Posterior vena cava (tissue), 2 donors: ENCODE results near the gene MCRS1. TPM values are rescaled to one million over a fixed set of nuclear protein-coding genes. Genes with fewer than 3 reads are reported as not detected.

Source experiments
- DNase-seq: peaks from one replicate; pipeline ENCODE4 v3.0.0-alpha.2; 2020; ENCODE audit warnings: low spot score
- intact Hi-C, 2 donors: fragments of 100-400 bp; cut with DNase I; formaldehyde crosslinking; loops; one replicate each; pipeline versions ENCODE4 v1.14.1 to v1.14.2; 2022 to 2023
- total RNA-seq, 2 donors: library from RNA; stranded (reverse); fragmentation: NEBNext Ultra II Directional; extraction: Animal tissue kit (Norgen Biotek cat#: 25700); gene quantifications; one replicate each; pipeline ENCODE4 v1.2.1, GENCODE V29; 2021
- donor health status: DM: yes; HTN: yes; CAD: no.
- donor health status: DM: yes; HTN: yes; CAD: no.

The MCRS1 gene
- total RNA-seq, 2 donors from 2014 or later: 37.3 to 38.1 TPM

GRCh38 chr12:49562233-49562632 is 5.7 kb downstream of the MCRS1 start:
- intact Hi-C loops: no loop called here
- DNase-seq: no peak

DNA sequence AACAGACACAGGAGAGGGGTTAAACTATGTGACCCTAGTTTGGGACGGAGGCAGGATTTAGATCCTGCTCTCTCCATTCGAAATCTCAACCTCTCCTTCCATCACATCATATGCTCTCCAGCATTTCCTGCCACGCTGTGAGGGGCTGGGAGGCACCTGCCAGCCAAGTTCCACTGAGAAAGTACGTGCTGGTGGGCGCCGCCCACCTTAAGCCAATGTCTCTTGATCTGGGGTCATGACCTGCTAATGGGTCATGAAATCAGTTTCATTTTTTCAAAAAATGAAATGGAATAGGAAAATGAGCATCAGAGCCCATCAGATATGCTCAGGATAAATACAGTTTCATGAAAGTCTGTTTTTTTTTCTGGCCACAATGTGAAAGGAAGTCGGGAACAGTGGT is 7.2 kb downstream of the MCRS1 start:
- no peak for DNase-seq
- intact Hi-C loops: no loop called here

DNA sequence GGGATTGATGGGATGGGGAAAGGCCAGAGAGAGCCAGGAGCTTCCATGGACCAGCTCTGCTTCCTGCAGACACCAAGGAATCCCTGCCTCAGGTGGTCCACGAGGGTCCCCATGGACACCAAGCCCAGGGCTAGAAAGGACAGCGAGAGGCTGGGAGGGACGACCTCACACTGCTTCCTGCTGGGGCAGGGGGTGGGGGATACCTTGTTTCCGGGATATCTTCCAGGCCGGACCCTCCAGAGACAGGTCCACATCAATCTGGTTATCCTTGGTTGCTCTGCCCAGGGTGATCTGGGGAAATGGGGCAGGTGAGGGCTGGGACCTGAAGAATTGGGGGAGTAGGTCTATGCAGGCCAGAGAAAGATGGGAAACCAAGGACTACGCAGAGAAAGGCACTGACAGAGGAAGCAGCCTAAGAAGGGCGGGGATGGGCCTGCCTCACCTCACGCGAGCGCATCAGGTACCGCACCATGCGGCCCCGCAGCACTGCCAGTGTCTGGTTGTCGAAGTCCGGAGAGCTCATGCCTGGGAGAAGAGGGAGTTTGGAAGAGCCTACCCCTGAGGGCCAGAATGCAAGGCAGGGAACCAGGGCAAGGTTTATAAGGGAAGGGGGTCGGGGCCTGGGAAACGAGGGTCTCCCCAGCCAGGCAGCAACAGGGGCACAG is 8.8 kb downstream of the MCRS1 start:
- DNase-seq: peak; percentile 56

DNA sequence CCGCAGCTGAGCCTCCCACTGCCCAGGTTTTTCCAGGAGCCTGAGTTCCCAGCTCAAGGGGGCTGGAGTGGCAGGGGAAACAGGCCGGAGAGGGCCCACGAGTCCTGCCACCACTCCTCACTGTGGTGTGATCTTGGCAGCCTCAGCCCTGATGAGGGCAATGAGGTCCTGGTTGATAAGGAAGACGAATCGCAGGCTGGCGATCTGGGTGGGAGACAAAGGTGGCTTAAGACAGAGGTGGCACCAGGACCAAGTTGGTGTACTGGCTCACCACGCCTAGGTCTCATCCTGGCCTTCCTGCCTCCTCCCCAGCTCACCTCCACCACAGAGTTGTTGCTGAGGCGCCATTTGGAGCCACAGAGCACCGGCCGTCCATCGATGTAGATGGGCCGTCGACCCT is 9.4 kb downstream of the MCRS1 start:
- DNase-seq: peak; percentile 52
- intact Hi-C loops: no loop called here

More for the DNA sequence above, 8.8 kb downstream of the MCRS1 start:
- intact Hi-C loops: no loop called here

DNA sequence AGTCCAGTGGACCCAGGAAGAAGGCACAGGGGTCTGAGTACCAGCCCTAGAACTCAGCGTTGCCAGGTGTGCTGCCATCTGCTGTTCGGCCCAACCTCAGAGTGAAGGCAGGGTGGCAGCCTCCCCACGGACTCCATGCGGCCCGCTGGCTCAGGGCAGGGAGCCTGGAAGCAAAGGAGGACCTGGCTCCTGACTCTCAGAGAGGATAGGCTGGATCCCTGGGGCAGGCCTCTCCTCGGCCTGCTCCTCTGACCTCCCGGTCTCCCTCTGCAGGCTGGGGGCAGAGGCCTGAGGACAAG is 10.1 kb downstream of the MCRS1 start:
- DNase-seq: peak; percentile 64
- intact Hi-C loops: no loop called here

DNA sequence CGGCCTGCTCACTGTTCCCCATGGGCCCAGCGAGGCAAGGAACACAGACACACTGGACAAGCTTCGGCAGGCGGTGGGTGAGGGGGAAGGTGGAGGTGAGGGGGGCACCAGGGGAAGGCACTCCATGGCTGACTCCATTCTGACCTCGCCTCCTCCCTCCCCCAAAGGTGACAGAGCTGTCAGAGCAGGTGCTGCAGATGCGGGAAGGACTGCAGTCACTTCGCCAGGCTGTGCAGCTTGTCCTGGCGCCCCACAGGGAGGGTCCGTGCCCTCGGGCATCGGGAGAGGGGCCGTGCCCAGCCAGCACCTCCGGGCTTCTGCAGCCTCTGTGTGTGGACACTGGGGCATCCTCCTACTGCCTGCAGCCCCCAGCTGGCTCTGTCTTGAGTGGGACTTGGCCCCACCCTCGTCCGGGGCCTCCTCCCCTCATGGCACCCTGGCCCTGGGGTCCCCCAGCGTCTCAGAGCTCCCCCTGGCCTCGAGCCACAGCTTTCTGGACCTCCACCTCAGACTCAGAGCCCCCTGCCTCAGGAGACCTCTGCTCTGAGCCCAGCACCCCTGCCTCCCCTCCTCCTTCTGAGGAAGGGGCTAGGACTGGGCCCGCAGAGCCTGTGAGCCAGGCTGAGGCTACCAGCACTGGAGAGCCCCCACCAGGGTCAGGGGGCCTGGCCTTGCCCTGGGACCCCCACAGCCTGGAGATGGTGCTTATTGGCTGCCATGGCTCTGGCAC is 10.6 kb downstream of the MCRS1 start:
- DNase-seq: peak; percentile 69
- intact Hi-C loops: no loop called here

GRCh38 chr12:49556391-49557186 is 11.4 kb downstream of the MCRS1 start:
- intact Hi-C loops: no loop called here
- DNase-seq: no peak

- intact Hi-C loops: no loop called here
- DNase-seq: peak; percentile 80
Observed at GRCh38 chr12:49555631-49556390, 12.1 kb downstream of the MCRS1 start.

GRCh38 chr12:49554266-49554665 is 13.7 kb downstream of the MCRS1 start:
- DNase-seq: peak; percentile 78
- intact Hi-C loops: no loop called here

- intact Hi-C loops: no loop called here
Observed at GRCh38 chr12:49553512-49554088, 14.3 kb downstream of the MCRS1 start.

DNA sequence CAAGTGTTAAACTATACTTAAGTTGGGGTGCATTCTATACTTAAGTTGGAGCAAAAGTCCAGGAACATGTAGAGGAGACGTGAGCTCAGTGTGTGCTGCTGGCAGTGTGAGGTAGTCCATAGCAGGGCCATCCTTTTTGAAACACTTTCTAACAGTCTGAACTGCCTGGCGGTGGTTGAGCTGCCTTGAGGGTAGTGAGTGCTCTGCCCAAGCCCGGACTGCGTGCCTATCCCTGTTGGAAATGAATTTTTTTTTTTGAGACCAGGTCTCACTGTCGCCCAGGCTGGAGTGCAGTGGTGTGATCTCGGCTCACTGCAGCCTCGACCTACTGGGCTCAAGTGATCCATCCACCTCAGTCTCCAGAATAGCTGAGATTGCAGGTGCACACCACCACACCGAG is 15.0 kb downstream of the MCRS1 start:
- DNase-seq: peak; percentile 45
- intact Hi-C loops: no loop called here

More at GRCh38 chr12:49553512-49554088, 14.3 kb downstream of the MCRS1 start:
- DNase-seq: no peak

DNA sequence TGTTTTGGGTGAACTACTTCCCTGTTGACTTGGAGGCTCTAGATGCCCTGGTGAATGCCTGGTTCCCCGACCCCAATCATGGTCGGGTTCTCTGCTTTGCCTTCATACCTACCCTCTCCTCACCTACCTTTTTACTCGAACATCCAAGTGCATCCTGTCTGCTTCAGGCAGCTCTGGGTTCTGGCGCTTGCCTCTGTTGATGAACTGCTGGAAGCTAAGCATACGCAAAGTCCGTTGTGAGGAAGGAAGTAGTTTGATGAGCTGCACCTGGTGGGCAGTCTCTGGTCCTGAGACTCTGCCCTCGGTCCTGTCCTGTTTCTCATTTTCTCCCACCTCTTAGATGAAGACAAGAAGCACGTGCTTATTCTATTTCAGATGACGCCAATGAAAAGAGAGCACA is 15.5 kb downstream of the MCRS1 start:
- DNase-seq: no peak
- intact Hi-C loops: no loop called here

- intact Hi-C loops: no loop called here
Observed at GRCh38 chr12:49552014-49552413, 15.9 kb downstream of the MCRS1 start.

GRCh38 chr12:49550693-49551252 is 17.2 kb downstream of the MCRS1 start:
- peak; percentile 69 for DNase-seq
- intact Hi-C loops: no loop called here

More at GRCh38 chr12:49552014-49552413, 15.9 kb downstream of the MCRS1 start:
- DNase-seq: peak; percentile 52

DNA sequence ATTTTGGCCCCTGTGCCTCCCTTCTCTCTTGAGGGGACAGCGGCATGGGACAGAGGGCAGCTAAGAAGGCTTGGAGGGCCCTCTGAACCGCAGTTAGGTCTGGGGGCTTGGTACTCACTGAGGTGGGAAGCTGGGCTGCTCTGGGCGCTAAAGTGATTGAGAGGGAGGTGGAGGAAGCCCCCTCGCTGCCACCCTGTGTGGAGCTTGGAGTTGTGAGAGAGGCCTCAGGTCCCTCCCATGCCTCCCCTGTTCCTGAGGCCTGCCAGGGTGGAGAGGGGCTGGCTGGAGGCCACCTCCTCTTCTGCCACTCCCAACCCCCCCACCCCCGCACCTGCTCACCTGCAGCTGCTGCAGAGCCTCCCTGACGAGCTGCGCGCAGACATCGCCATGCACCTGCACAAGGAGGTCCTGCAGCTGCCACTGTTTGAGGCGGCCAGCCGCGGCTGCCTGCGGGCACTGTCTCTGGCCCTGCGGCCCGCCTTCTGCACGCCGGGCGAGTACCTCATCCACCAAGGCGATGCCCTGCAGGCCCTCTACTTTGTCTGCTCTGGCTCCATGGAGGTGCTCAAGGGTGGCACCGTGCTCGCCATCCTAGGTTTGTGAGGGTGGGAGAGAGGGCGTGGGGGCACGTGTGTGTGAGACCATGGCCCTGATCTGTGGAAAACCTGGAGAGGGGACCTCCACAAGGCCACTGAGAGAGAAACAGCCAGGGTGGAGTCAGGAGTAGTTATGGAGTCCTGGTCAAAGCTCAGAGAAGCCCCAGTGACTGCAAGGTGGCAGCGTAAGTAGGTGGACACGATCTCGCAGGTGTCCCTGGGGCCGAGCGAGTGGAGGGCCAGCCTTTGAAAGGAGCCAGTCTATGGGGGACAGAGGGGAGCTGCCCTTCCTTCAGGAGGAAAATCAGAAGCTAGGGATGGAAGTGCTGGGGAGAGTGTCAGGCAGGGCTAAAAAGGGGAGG is 17.9 kb downstream of the MCRS1 start:
- intact Hi-C loops: no loop called here

GRCh38 chr12:49548822-49549648 is 18.9 kb downstream of the MCRS1 start:
- intact Hi-C loops: no loop called here
- DNase-seq: peak; percentile 84

More for the DNA sequence above, 17.9 kb downstream of the MCRS1 start:
- DNase-seq: peak; percentile 70

GRCh38 chr12:49548481-49548821 is 19.5 kb downstream of the MCRS1 start:
- DNase-seq: peak; percentile 61
- intact Hi-C loops: no loop called here
